Liver (tissue), 3 donors: ENCODE results near the gene GSTM1.

ENCODE experiments used
- CTCF ChIP-seq: fragments of 150-350 bp; IDR thresholded peaks from 2 replicates; pipeline ENCODE4 v1.5.1; 2017; ENCODE audit warnings: improper control_type of control experiment, low read depth, low read length; ENCODE audit not compliant: missing input control
- GABPA ChIP-seq, 2 donors: IDR thresholded peaks in 1 of 2; conservative IDR thresholded peaks in 1 of 2; 2 replicates each; pipeline ENCODE4 v1.6.1; 2016; ENCODE audit warnings: antibody characterized with exemption in 2 of 2, mild to moderate bottlenecking in 1 of 2, moderate library complexity in 1 of 2
- TF ChIP-seq, protein P1 (sequence below): IDR thresholded peaks from 2 replicates; pipeline ENCODE4 v1.6.1; 2016; ENCODE audit warnings: antibody characterized with exemption
- donor health status: healthy.
- donor health status: healthy.

DNA sequence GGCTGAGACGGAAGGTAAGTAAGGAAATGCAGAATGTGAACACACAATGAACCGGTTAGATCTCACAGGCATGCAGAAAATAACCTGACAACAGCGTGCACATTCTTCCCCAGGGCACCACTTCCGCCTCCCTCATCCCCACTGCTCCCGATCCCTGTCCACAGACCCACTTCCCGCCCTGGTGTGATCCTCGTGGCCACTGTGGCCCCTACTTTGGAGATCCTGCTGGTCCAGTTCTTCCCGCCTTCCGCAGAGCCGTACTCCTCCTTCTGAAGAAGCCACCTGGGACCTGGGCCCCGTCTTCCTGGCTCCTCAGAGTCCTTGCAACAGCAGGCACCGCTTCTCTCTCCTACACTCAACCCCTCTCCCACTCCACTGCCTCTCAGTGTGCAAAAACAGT is 33.1 kb upstream of the GSTM1 start:
- TF ChIP-seq, protein P1, sequence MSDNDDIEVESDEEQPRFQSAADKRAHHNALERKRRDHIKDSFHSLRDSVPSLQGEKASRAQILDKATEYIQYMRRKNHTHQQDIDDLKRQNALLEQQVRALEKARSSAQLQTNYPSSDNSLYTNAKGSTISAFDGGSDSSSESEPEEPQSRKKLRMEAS, result no peak
- no peak for TF ChIP-seq CTCF
- TF ChIP-seq GABPA (IDR thresholded peaks at IDR 0.05 in 1 of 2, conservative IDR thresholded peaks at IDR 0.05 in 1 of 2), result no peak
